ENCODE data around the gene BMPR2. TPM values are rescaled to one million over a fixed set of nuclear protein-coding genes. Genes with fewer than 3 reads are reported as not detected.
A peak's percentile ranks its signal among the peaks of the same experiment; 100 is the strongest.
"Not testable (repeated sequence)": the region's sequence is repeated elsewhere in the genome, so short reads cannot be mapped to it uniquely, and the experiment has no call there.

Gene BMPR2
- total RNA-seq: 10 to 100 TPM; 11.3 to 12.4 TPM
- total RNA-seq: 28.9 to 35.5 reads per million in 2 donors

DNA sequence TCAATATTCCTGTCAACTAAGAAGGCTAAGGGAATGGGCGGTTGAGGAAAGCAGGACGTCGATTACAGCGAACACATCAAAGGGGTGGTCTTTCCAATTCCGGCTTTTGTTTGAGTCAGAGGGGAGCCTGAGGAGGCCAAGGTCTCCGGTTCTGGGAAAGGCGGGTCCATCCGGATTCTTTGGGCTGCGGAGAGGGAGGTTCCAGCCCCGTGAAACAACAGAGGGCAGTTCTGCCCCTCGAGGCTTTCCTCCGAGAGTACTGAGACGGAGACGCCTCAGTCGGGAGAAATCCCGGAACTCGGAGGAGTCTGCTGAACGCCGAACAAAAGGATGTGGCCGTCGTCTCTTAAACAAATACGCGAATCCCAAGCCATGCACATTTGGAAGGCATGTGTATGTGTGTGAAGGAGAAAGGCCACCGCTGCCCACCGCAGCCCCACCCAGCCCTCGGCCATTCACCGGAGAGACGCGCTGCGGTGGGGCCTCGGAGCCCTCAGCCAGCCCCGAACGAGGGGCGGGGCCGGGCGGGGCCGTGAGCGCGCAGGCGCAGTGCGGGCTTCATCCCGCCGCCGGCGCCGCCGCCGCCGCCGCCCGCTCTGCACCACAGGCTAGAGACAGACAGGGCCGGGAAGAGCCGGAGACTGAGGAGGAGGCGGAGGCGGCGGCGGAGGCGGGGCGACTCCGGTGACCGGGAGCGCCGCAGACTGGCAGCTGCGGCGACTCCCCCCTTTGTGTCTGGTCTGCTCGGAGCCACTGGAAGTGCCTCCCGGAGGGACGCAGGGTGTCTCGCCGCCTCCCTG lies at the start of gene BMPR2:
BMPR2 (plus strand) TSS at position 719 of the 800 bp plus-strand sequence. CDS start 1,148 bp downstream, outside the sequence.
- no peaks in the 10 kb centered on the region for H3K9me3 ChIP-seq (ENCODE audit: control insufficient read depth, low read length, poor library complexity, severe bottlenecking)
- Mint-ChIP-seq H3K27me3 (no peaks in the 10 kb centered on the region), H3K27ac (peak within 1 kb of the TSS; percentile 94), H3K36me3 (ENCODE audit: low read depth) (no peaks in the 10 kb centered on the region), H3K4me1 (peaks cover 15% of the 10 kb centered on the region), H3K4me3 (peak within 1 kb of the TSS; percentile 98)
- ATAC-seq (peak; percentile 80), DNase-seq (peak; percentile 77 to 87 (median 87))

DNA sequence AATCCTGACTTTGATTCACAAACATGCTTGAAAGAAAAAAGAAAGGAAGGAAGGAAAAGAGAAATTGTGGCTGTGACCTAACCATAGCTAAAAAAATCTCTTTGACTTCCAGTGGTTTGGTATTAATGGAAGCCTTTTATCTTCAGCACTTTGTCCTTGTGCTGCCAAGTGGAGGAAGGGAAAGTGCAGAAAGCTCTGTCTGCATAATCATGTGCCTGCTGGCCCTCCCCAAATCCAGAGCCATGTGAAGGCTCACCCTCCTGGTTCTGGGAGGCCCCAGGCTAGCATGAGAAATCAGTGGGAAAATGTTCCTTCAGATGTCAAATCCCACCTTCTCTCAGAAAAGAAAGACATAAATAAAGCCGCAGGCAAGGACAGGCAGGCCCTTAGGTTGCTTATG lies 48.3 kb upstream of the BMPR2 start:
- ATAC-seq: no peak
- Mint-ChIP-seq H3K4me3 (no peak overlapping the region), H3K27me3 (no peaks in the 10 kb centered on the region), H3K27ac (no peak overlapping the region), H3K36me3 (ENCODE audit: low read depth) (peaks cover 3% of the 10 kb centered on the region), H3K4me1 (no peaks in the 10 kb centered on the region)
- no peak for DNase-seq
- H3K9me3 ChIP-seq (ENCODE audit: control insufficient read depth, low read length, poor library complexity, severe bottlenecking): no peaks in the 10 kb centered on the region

GRCh38 chr2:202335791-202336467 lies 40.2 kb upstream of the BMPR2 start:
- H3K27ac Mint-ChIP-seq: no peak overlapping the region
- no peak for DNase-seq
- H3K36me3 Mint-ChIP-seq (ENCODE audit: low read depth): peaks cover 2% of the 10 kb centered on the region
- H3K4me1 Mint-ChIP-seq: peaks cover 4% of the 10 kb centered on the region
- no peak for ATAC-seq
- no peaks in the 10 kb centered on the region for H3K9me3 ChIP-seq (ENCODE audit: control insufficient read depth, low read length, poor library complexity, severe bottlenecking)
- H3K4me3 Mint-ChIP-seq: no peak overlapping the region
- no peaks in the 10 kb centered on the region for H3K27me3 Mint-ChIP-seq

- Mint-ChIP-seq H3K27ac (no peak overlapping the region), H3K27me3 (no peaks in the 10 kb centered on the region), H3K36me3 (ENCODE audit: low read depth) (peaks cover 2% of the 10 kb centered on the region), H3K4me1 (peaks cover 4% of the 10 kb centered on the region), H3K4me3 (no peak overlapping the region)
- DNase-seq: no peak
- no peak for ATAC-seq
- H3K9me3 ChIP-seq (ENCODE audit: control insufficient read depth, low read length, poor library complexity, severe bottlenecking): no peaks in the 10 kb centered on the region
These were observed 39.0 kb upstream of the BMPR2 start for GRCh38 chr2:202337151-202337550.

DNA sequence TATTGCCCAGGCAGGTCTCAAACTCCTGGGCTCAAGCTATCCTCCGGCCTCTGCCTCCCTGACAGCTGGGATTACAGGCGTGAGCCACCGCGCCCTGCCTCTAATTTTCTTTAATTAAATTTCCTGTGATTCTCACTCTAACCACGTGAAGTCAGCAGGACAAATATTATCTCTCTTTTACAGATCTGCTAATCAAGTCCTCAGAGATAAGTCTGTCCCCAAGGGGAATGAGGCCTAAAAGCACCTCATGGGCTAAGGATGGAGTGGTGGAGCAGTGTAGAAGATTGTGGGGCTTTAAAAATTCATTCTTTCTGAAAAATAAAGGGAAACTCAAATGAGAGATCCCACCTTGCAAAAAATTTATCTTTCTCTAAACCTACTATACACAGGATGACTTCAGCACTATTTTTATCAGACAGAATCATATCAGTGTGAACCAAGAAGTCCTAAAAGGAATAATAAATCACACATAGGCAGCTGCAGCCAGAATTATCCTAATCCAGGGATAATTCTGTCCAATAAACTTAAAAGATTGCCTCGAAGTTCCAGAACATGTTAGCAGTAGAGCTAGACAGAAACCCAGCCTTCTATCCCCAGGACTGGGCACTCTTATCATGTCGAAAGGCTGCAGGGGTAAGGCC lies 38.3 kb upstream of the BMPR2 start:
- no peak overlapping the region for H3K27ac Mint-ChIP-seq
- no peaks in the 10 kb centered on the region for H3K9me3 ChIP-seq (ENCODE audit: control insufficient read depth, low read length, poor library complexity, severe bottlenecking)

GRCh38 chr2:202339071-202339870 lies 36.9 kb upstream of the BMPR2 start:
- DNase-seq: no peak
- H3K9me3 ChIP-seq (ENCODE audit: control insufficient read depth, low read length, poor library complexity, severe bottlenecking): no peaks in the 10 kb centered on the region
- peaks cover 2% of the 10 kb centered on the region for H3K4me1 Mint-ChIP-seq
- no peak overlapping the region for H3K27ac Mint-ChIP-seq
- H3K36me3 Mint-ChIP-seq (ENCODE audit: low read depth): no peaks in the 10 kb centered on the region
- no peaks in the 10 kb centered on the region for H3K27me3 Mint-ChIP-seq
- no peak for ATAC-seq
- no peak overlapping the region for H3K4me3 Mint-ChIP-seq

More for the DNA sequence above, 38.3 kb upstream of the BMPR2 start:
- peaks cover 4% of the 10 kb centered on the region for H3K4me1 Mint-ChIP-seq
- H3K27me3 Mint-ChIP-seq: no peaks in the 10 kb centered on the region
- ATAC-seq (no peak), DNase-seq (no peak)
- peaks cover 2% of the 10 kb centered on the region for H3K36me3 Mint-ChIP-seq (ENCODE audit: low read depth)
- no peak overlapping the region for H3K4me3 Mint-ChIP-seq

DNA sequence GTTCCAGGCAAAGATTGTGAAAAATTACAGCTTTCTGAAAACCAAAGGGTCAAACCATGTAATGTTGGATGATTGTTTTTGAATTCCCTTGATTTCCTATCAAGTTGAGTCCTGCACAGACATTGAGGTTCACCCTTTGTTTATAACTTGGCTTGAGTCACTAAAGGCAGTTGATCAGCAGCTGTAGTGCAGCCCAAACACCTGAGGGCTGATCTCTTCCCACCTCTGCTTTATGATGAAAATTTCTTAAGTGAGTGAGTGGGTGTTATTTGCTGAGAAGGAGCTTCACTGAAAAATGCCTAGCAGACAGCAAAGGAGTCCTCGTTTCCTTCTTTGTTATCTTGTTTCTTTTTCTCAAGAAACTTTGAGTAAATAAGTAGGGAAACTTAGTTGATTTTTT lies 31.9 kb upstream of the BMPR2 start:
- Mint-ChIP-seq H3K4me1 (peaks cover 2% of the 10 kb centered on the region), H3K27me3 (no peaks in the 10 kb centered on the region), H3K27ac (no peak overlapping the region), H3K4me3 (no peak overlapping the region), H3K36me3 (ENCODE audit: low read depth) (no peaks in the 10 kb centered on the region)
- ATAC-seq (no peak), DNase-seq (no peak)
- no peaks in the 10 kb centered on the region for H3K9me3 ChIP-seq (ENCODE audit: control insufficient read depth, low read length, poor library complexity, severe bottlenecking)

GRCh38 chr2:202346180-202346579 lies 29.9 kb upstream of the BMPR2 start:
- DNase-seq: no peak
- ATAC-seq: no peak
- H3K9me3 ChIP-seq (ENCODE audit: control insufficient read depth, low read length, poor library complexity, severe bottlenecking): no peaks in the 10 kb centered on the region
- Mint-ChIP-seq H3K4me1 (no peaks in the 10 kb centered on the region), H3K27me3 (no peaks in the 10 kb centered on the region), H3K4me3 (no peak overlapping the region), H3K27ac (no peak overlapping the region), H3K36me3 (ENCODE audit: low read depth) (no peaks in the 10 kb centered on the region)

- Mint-ChIP-seq H3K27ac (no peak overlapping the region), H3K27me3 (no peaks in the 10 kb centered on the region), H3K4me3 (no peak overlapping the region), H3K4me1 (no peaks in the 10 kb centered on the region), H3K36me3 (ENCODE audit: low read depth) (no peaks in the 10 kb centered on the region)
- no peak for ATAC-seq
- H3K9me3 ChIP-seq (ENCODE audit: control insufficient read depth, low read length, poor library complexity, severe bottlenecking): no peaks in the 10 kb centered on the region
- DNase-seq: no peak
These were observed 22.7 kb upstream of the BMPR2 start for GRCh38 chr2:202353430-202353829.

DNA sequence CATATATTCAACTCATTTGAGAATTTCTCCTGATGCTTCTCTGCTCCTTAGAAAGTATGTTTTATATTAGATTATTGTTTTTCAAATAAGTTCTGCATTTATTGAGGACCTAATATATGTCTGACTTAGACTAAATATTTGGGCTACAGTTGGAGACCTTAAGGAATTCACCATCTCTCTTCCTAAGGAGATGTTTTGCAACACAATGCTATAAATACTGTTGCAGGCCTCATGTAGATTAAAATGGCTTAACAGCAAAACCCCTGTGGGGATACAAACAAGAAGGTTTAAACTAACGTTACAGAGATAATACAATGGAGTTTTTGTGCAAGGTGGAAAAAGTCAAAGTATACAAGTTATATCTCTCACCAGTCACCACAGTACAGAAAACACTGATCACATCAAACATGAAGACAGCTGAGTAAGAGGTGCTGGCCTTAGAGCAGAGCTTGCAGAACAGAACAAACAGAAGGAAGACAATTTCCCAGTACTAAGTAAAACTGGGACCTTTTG lies 20.1 kb upstream of the BMPR2 start:
- no peaks in the 10 kb centered on the region for H3K27me3 Mint-ChIP-seq
- H3K4me3 Mint-ChIP-seq: no peak overlapping the region
- H3K4me1 Mint-ChIP-seq: no peaks in the 10 kb centered on the region
- ATAC-seq (no peak), DNase-seq (no peak)
- no peak overlapping the region for H3K27ac Mint-ChIP-seq
- no peaks in the 10 kb centered on the region for H3K9me3 ChIP-seq (ENCODE audit: control insufficient read depth, low read length, poor library complexity, severe bottlenecking)
- no peaks in the 10 kb centered on the region for H3K36me3 Mint-ChIP-seq (ENCODE audit: low read depth)

- not testable (repeated sequence) for ATAC-seq; H3K36me3 Mint-ChIP-seq (ENCODE audit: low read depth); H3K4me1 Mint-ChIP-seq; H3K27ac Mint-ChIP-seq; DNase-seq; H3K4me3 Mint-ChIP-seq; H3K9me3 ChIP-seq (ENCODE audit: control insufficient read depth, low read length, poor library complexity, severe bottlenecking); H3K27me3 Mint-ChIP-seq
These were observed 17.2 kb upstream of the BMPR2 start for GRCh38 chr2:202358924-202359323.

DNA sequence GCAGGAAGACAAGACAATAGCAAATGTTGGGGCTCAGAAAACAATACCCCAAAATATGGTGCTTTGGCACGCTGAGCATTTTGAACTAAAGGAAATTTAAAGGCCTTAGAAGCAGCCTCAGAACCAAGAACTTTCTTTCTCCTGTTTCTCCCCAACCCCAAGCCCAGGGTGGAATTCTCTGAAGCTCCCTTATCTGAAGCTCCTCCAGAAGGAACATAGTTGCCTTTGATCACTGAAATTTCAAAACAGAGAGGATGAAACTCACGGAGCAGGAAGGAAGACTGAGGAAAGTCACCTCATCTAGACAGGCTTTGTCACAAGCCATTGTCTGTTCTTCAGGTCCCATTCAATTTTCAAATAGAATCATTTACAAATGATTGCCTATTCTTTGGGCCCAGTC lies 15.5 kb upstream of the BMPR2 start:
- H3K27me3 Mint-ChIP-seq: no peaks in the 10 kb centered on the region
- no peak for ATAC-seq
- no peak for DNase-seq
- no peaks in the 10 kb centered on the region for H3K36me3 Mint-ChIP-seq (ENCODE audit: low read depth)
- H3K4me1 Mint-ChIP-seq: no peaks in the 10 kb centered on the region
- H3K9me3 ChIP-seq (ENCODE audit: control insufficient read depth, low read length, poor library complexity, severe bottlenecking): no peaks in the 10 kb centered on the region
- no peak overlapping the region for H3K27ac Mint-ChIP-seq
- H3K4me3 Mint-ChIP-seq: no peak overlapping the region

- no peaks in the 10 kb centered on the region for H3K9me3 ChIP-seq (ENCODE audit: control insufficient read depth, low read length, poor library complexity, severe bottlenecking)
- no peak for DNase-seq
- no peak overlapping the region for H3K4me3 Mint-ChIP-seq
- H3K4me1 Mint-ChIP-seq: no peaks in the 10 kb centered on the region
- no peak for ATAC-seq
- H3K36me3 Mint-ChIP-seq (ENCODE audit: low read depth): no peaks in the 10 kb centered on the region
- no peak overlapping the region for H3K27ac Mint-ChIP-seq
- H3K27me3 Mint-ChIP-seq: no peaks in the 10 kb centered on the region
These were observed 15.0 kb upstream of the BMPR2 start for GRCh38 chr2:202361108-202361507.

Measured in T-helper 17 cell (primary cell).